Stomach (tissue), 4 donors: ENCODE measurements around the gene CYP2A7.

ENCODE experiments used
- CTCF ChIP-seq, 7 experiments: fragments of 450-650 bp in 4 of 7; fragments of 200-600 bp in 3 of 7; sonication (generic) in 3 of 7; IDR thresholded peaks; one replicate each; pipeline ENCODE4 v1.5.1; 2016 to 2019; ENCODE audit warnings: antibody characterized with exemption in 7 of 7, control low read depth in 2 of 7, mild to moderate bottlenecking in 1 of 7
- POLR2A ChIP-seq, 4 donors: fragments of 450-650 bp; IDR thresholded peaks; one replicate each; pipeline ENCODE4 v1.6.1; 2016; ENCODE audit warnings: antibody characterized with exemption in 4 of 4, control low read depth in 2 of 4, mild to moderate bottlenecking in 1 of 4, moderate library complexity in 1 of 4

GRCh38 chr19:40831502-40832430, 50.3 kb downstream of the CYP2A7 start:
- TF ChIP-seq CTCF (IDR thresholded peaks at IDR 0.05) (no peak), POLR2A (IDR thresholded peaks at IDR 0.05) (no peak)
